ENCODE data around the gene SPATA16.

DNA sequence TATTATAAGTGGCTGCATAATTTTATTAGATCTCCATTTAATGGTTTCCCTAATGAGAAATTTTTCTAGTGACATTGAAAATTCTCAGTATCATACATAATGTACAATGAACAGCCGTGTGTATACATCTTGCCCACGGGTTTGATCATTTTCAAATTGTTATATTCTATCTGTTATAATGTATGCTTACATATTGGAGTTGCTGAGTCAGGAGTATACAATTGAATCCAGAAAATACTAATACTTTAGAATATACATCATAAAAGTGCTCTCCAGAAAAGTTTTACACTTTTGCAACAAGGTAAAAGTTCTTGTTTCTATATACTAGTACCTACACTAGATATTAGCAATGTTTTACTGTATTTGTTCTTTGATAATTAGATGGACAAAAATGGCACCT lies 82.8 kb downstream of the SPATA16 start:
- TF ChIP-seq SOX15 (CRISPR knock-in tag; IDR thresholded peaks at IDR 0.05) (no peak), CTCF (IDR thresholded peaks at IDR 0.05) (no peak), FOXJ3 (CRISPR knock-in tag; IDR thresholded peaks at IDR 0.05; ENCODE audit: borderline replicate concordance) (no peak), MAX (CRISPR knock-in tag; IDR thresholded peaks at IDR 0.05) (no peak), NR1H2 (CRISPR knock-in tag; IDR thresholded peaks at IDR 0.05) (no peak), TEAD1 (CRISPR knock-in tag; IDR thresholded peaks at IDR 0.05) (no peak), PREB (CRISPR knock-in tag; IDR thresholded peaks at IDR 0.05; ENCODE audit: borderline replicate concordance) (no peak), TP53 (CRISPR knock-in tag; IDR thresholded peaks at IDR 0.05) (no peak), GABPB1 (CRISPR knock-in tag; IDR thresholded peaks at IDR 0.05) (no peak), ZMAT4 (CRISPR knock-in tag; IDR thresholded peaks at IDR 0.05) (no peak), FOXK1 (CRISPR knock-in tag; IDR thresholded peaks at IDR 0.05) (no peak), NFE2L1 (CRISPR knock-in tag; IDR thresholded peaks at IDR 0.05) (no peak)
- TF ChIP-seq, protein P1, sequence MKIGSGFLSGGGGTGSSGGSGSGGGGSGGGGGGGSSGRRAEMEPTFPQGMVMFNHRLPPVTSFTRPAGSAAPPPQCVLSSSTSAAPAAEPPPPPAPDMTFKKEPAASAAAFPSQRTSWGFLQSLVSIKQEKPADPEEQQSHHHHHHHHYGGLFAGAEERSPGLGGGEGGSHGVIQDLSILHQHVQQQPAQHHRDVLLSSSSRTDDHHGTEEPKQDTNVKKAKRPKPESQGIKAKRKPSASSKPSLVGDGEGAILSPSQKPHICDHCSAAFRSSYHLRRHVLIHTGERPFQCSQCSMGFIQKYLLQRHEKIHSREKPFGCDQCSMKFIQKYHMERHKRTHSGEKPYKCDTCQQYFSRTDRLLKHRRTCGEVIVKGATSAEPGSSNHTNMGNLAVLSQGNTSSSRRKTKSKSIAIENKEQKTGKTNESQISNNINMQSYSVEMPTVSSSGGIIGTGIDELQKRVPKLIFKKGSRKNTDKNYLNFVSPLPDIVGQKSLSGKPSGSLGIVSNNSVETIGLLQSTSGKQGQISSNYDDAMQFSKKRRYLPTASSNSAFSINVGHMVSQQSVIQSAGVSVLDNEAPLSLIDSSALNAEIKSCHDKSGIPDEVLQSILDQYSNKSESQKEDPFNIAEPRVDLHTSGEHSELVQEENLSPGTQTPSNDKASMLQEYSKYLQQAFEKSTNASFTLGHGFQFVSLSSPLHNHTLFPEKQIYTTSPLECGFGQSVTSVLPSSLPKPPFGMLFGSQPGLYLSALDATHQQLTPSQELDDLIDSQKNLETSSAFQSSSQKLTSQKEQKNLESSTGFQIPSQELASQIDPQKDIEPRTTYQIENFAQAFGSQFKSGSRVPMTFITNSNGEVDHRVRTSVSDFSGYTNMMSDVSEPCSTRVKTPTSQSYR (CRISPR knock-in tag; IDR thresholded peaks at IDR 0.05), result no peak
- TF ChIP-seq, protein P2, sequence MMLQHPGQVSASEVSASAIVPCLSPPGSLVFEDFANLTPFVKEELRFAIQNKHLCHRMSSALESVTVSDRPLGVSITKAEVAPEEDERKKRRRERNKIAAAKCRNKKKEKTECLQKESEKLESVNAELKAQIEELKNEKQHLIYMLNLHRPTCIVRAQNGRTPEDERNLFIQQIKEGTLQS (CRISPR knock-in tag; conservative IDR thresholded peaks at IDR 0.05), result no peak
